NCI-H146 (cell line): ENCODE measurements around the gene AATK.
"Not testable (repeated sequence)": the region's sequence is repeated elsewhere in the genome, so short reads cannot be mapped to it uniquely, and the experiment has no call there.

Source experiments
- DNase-seq: peaks from one replicate; lab custom pipeline; 2025; lab: John Stamatoyannopoulos, UW

Gene AATK

GRCh38 chr17:81092518-81093095 lies 73.4 kb downstream of the AATK start:
- no peak for DNase-seq

GRCh38 chr17:81091774-81092517 lies 74.1 kb downstream of the AATK start:
- DNase-seq, result no peak

GRCh38 chr17:81091154-81091553 lies 74.9 kb downstream of the AATK start:
- DNase-seq, result no peak

- DNase-seq, result no peak
Observed at GRCh38 chr17:81090361-81091136, 75.5 kb downstream of the AATK start.

GRCh38 chr17:81086789-81087551 lies 79.1 kb downstream of the AATK start:
- no peak for DNase-seq

GRCh38 chr17:81085420-81085911 lies 80.6 kb downstream of the AATK start:
- no peak for DNase-seq

- no peak for DNase-seq
Observed at GRCh38 chr17:81084680-81085419, 81.2 kb downstream of the AATK start.

GRCh38 chr17:81083125-81083765 lies 82.8 kb downstream of the AATK start:
- no peak for DNase-seq

GRCh38 chr17:81082177-81083073 lies 83.6 kb downstream of the AATK start:
- DNase-seq, result no peak

- DNase-seq, result no peak
Observed at GRCh38 chr17:81081222-81082176, 84.5 kb downstream of the AATK start.

- DNase-seq, result peak; percentile 27
Observed at GRCh38 chr17:81080019-81080418, 86.0 kb downstream of the AATK start.

GRCh38 chr17:81078026-81078913 lies 87.8 kb downstream of the AATK start:
- not testable (repeated sequence) for DNase-seq

- peak; percentile 23 for DNase-seq
Observed at GRCh38 chr17:81076141-81076679, 89.8 kb downstream of the AATK start.

- DNase-seq, result no peak
Observed at GRCh38 chr17:81075307-81075706, 90.7 kb downstream of the AATK start.

GRCh38 chr17:81074875-81075274 lies 91.1 kb downstream of the AATK start:
- DNase-seq, result no peak

GRCh38 chr17:81073967-81074839 lies 91.8 kb downstream of the AATK start:
- no peak for DNase-seq
